Esophagus squamous epithelium (tissue), 5 donors: Measurements from ENCODE around the gene C6orf136. TPM values are rescaled to one million over a fixed set of nuclear protein-coding genes. Genes with fewer than 3 reads are reported as not detected.

ENCODE experiments used
- DNase-seq: peaks from one replicate; lab custom pipeline; 2025; lab: John Stamatoyannopoulos, UW
- H3K27ac ChIP-seq, 4 donors: fragments of 200-600 bp; sonication (generic); one replicate each; pipeline ENCODE4 v1.5.1; 2016 to 2019; ENCODE audit warnings: mild to moderate bottlenecking in 1 of 4
- H3K27me3 ChIP-seq, 4 donors: fragments of 200-600 bp; sonication (generic); 1 replicate in 3 of 4; 2 replicates in 1 of 4; pipeline versions ENCODE4 v1.5.1 to v1.6.0; 2017 to 2021; ENCODE audit warnings: antibody characterized with exemption in 1 of 4
- H3K36me3 ChIP-seq, 3 donors: fragments of 200-600 bp; sonication (generic); one replicate each; pipeline ENCODE4 v1.5.1; 2016 to 2019
- H3K4me1 ChIP-seq, 3 donors: fragments of 200-600 bp; sonication (generic); one replicate each; pipeline ENCODE4 v1.5.1; 2017 to 2019
- H3K4me3 ChIP-seq, 4 donors: fragments of 200-600 bp; sonication (generic); 1 replicate in 3 of 4; 2 replicates in 1 of 4; pipeline ENCODE4 v1.5.1; 2016 to 2019; ENCODE audit warnings: mild to moderate bottlenecking in 2 of 4, moderate library complexity in 1 of 4
- H3K9me3 ChIP-seq, 3 donors: fragments of 200-600 bp; sonication (generic); one replicate each; pipeline ENCODE4 v1.5.1; 2016 to 2019
- CTCF ChIP-seq, 6 experiments: fragments of 450-650 bp in 4 of 6; fragments of 200-600 bp in 2 of 6; sonication (generic) in 2 of 6; IDR thresholded peaks; one replicate each; pipeline ENCODE4 v1.5.1; 2016 to 2019; ENCODE audit warnings: antibody characterized with exemption in 6 of 6, mild to moderate bottlenecking in 4 of 6, moderate library complexity in 4 of 6
- POLR2A ChIP-seq, 4 donors: fragments of 450-650 bp; IDR thresholded peaks; one replicate each; pipeline ENCODE4 v1.6.1; 2017; ENCODE audit warnings: antibody characterized with exemption in 4 of 4, mild to moderate bottlenecking in 4 of 4, moderate library complexity in 3 of 4
- WGBS, 2 donors: methylation state at CpG; one replicate each; pipeline ENCODE4 v1.1.5; 2018; 5-methylcytosine and 5-hydroxymethylcytosine counted together
- intact Hi-C: fragments of 100-400 bp; cut with DNase I; formaldehyde crosslinking; loops from one replicate; pipeline ENCODE4 v1.15.0; 2022
- total RNA-seq, 4 donors: library from RNA; depleted of rRNA; stranded (reverse); fragments of >200 nt; gene quantifications; one replicate each; pipeline ENCODE4 v1.1.0, GENCODE V29; 2016
- donor health status: DM: yes; HTN: yes; CAD: no.

The C6orf136 gene
- total RNA-seq, 4 donors from 2014 or later: 8.3 to 17.5 (median 12.7) TPM

GRCh38 chr6:30613251-30614043 lies 33.5 kb upstream of the C6orf136 start:
- Histone ChIP-seq H3K9me3 (no peaks in the 10 kb centered on the region), H3K27ac (peak overlapping the region; percentile 45 to 98 (median 96)), H3K36me3 (peaks cover 0 to 33% (median 10%) of the 10 kb centered on the region in 3 donors), H3K4me1 (peaks cover 3 to 66% (median 24%) of the 10 kb centered on the region in 3 donors), H3K4me3 (peak overlapping the region in 2 of 4 donors; percentile 61 to 92), H3K27me3 (no peaks in the 10 kb centered on the region)
- intact Hi-C loops: no loop called here
- TF ChIP-seq POLR2A (IDR thresholded peaks at IDR 0.05): peak in 1 of 4 donors; percentile 11
- TF ChIP-seq CTCF (IDR thresholded peaks at IDR 0.05): no peak
- no peak for DNase-seq

GRCh38 chr6:30614044-30614842 lies 32.7 kb upstream of the C6orf136 start:
- peaks cover 0 to 26% (median 3%) of the 10 kb centered on the region in 3 donors for H3K36me3 ChIP-seq
- peak overlapping the region; percentile 7 to 92 (median 62) for H3K4me3 ChIP-seq
- H3K4me1 ChIP-seq: peaks cover 6 to 68% (median 30%) of the 10 kb centered on the region in 3 donors
- H3K27me3 ChIP-seq: no peaks in the 10 kb centered on the region
- DNase-seq: no peak
- WGBS, 2 donors: 20 to 23% methylated on average over 8 of the region's 8 CpGs
- intact Hi-C loops: no loop called here
- no peaks in the 10 kb centered on the region for H3K9me3 ChIP-seq
- no peak for TF ChIP-seq CTCF (IDR thresholded peaks at IDR 0.05)
- TF ChIP-seq POLR2A (IDR thresholded peaks at IDR 0.05): no peak
- peak overlapping the region; percentile 84 to 98 (median 96) for H3K27ac ChIP-seq

- H3K9me3 ChIP-seq: no peaks in the 10 kb centered on the region
- no peak for TF ChIP-seq CTCF (IDR thresholded peaks at IDR 0.05)
- TF ChIP-seq POLR2A (IDR thresholded peaks at IDR 0.05): peak in 2 of 4 donors; percentile 83 to 89
- H3K36me3 ChIP-seq: peaks cover 0 to 26% (median 5%) of the 10 kb centered on the region in 3 donors
- H3K27me3 ChIP-seq: no peaks in the 10 kb centered on the region
- peaks cover 6 to 67% (median 30%) of the 10 kb centered on the region in 3 donors for H3K4me1 ChIP-seq
- DNase-seq: peak; percentile 64
- H3K27ac ChIP-seq: peak overlapping the region; percentile 84 to 98 (median 96)
- H3K4me3 ChIP-seq: peak overlapping the region; percentile 61 to 92 (median 74)
- intact Hi-C loops: no loop called here
- 0% methylated on average over 6 of the region's 6 CpGs for WGBS, 2 donors
These were observed 32.1 kb upstream of the C6orf136 start for GRCh38 chr6:30614843-30615218.

GRCh38 chr6:30615219-30615957 lies 31.5 kb upstream of the C6orf136 start:
- peaks cover 6 to 62% (median 30%) of the 10 kb centered on the region in 3 donors for H3K4me1 ChIP-seq
- no peaks in the 10 kb centered on the region for H3K9me3 ChIP-seq
- H3K4me3 ChIP-seq: peak overlapping the region; percentile 61 to 92 (median 74)
- TF ChIP-seq CTCF (IDR thresholded peaks at IDR 0.05) (no peak), POLR2A (IDR thresholded peaks at IDR 0.05) (no peak)
- DNase-seq: no peak
- H3K36me3 ChIP-seq: peaks cover 0 to 29% (median 10%) of the 10 kb centered on the region in 3 donors
- 0 to 1% methylated on average over 10 of the region's 10 CpGs for WGBS, 2 donors
- intact Hi-C loops: no loop called here
- H3K27ac ChIP-seq: peak overlapping the region; percentile 95 to 98 (median 98)
- no peaks in the 10 kb centered on the region for H3K27me3 ChIP-seq
